Measurements from ENCODE around the gene KLHDC1. TPM values are rescaled to one million over a fixed set of nuclear protein-coding genes. Genes with fewer than 3 reads are reported as not detected.
"Not testable (repeated sequence)": the region's sequence is repeated elsewhere in the genome, so short reads cannot be mapped to it uniquely, and the experiment has no call there.

KLHDC1 gene
- total RNA-seq, 1 donor = 4.3 TPM

GRCh38 chr14:49778421-49778820 is 85.5 kb downstream of the KLHDC1 start:
- DNase-seq (ENCODE audit: low read depth in 2 of 3, low spot score in 2 of 3) = no peak

GRCh38 chr14:49781040-49781439 is 88.1 kb downstream of the KLHDC1 start:
- not testable (repeated sequence) for DNase-seq (ENCODE audit: low read depth in 2 of 3, low spot score in 2 of 3)

- no peak for DNase-seq (ENCODE audit: low read depth in 2 of 3, low spot score in 2 of 3)
These were observed 90.6 kb downstream of the KLHDC1 start for GRCh38 chr14:49783394-49784014.

GRCh38 chr14:49786315-49786714 is 93.4 kb downstream of the KLHDC1 start:
- no peak for DNase-seq (ENCODE audit: low read depth in 2 of 3, low spot score in 2 of 3)

GRCh38 chr14:49792618-49793017 is 99.7 kb downstream of the KLHDC1 start:
- no peak for DNase-seq (ENCODE audit: low read depth in 2 of 3, low spot score in 2 of 3)

- DNase-seq (ENCODE audit: low read depth in 2 of 3, low spot score in 2 of 3) = no peak
These were observed 103.1 kb downstream of the KLHDC1 start for GRCh38 chr14:49796025-49796424.

Small RNA genes lying within 50 kb of the gene (small RNA-seq; reads per million reads assigned to genes)
- gene RNU6ATAC30P = not detected

Other genes with a start within 250 kb of the KLHDC1 start
- gene RPS29, start 106.7 kb upstream of the KLHDC1 start, total RNA-seq = 17,945 TPM
- gene LRR1, start 94.2 kb upstream of the KLHDC1 start, total RNA-seq = 7.8 TPM
- gene RPL36AL, start 72.5 kb upstream of the KLHDC1 start, total RNA-seq = 94.3 TPM
- 57.6 TPM for gene MGAT2, start 72.3 kb upstream of the KLHDC1 start, total RNA-seq
- 13.2 TPM for gene DNAAF2, start 57.9 kb upstream of the KLHDC1 start, total RNA-seq
- 11.3 TPM for gene POLE2, start 4.9 kb upstream of the KLHDC1 start, total RNA-seq
- 55.5 TPM for gene KLHDC2, start 75.0 kb downstream of the KLHDC1 start, total RNA-seq
- 26.9 TPM for gene NEMF, start 159.7 kb downstream of the KLHDC1 start, total RNA-seq
- 53.3 TPM for gene ARF6, start 200.0 kb downstream of the KLHDC1 start, total RNA-seq